Neural cell (in vitro differentiated cells): ENCODE measurements around the gene TMCC1. TPM values are rescaled to one million over a fixed set of nuclear protein-coding genes. Genes with fewer than 3 reads are reported as not detected.

Experiments
- H2AFZ ChIP-seq: fragments of 200-600, 300-800 bp; sonication (generic), shearing (Covaris generic); 2 replicates; pipeline ENCODE4 v1.6.0; 2014; ENCODE audit warnings: low read depth, mild to moderate bottlenecking, antibody characterized with exemption, low read length, moderate library complexity
- H3F3A ChIP-seq: fragments of 200-600 bp; shearing (Covaris generic); 2 replicates; pipeline ENCODE4 v1.6.1; 2016; ENCODE audit warnings: mild to moderate bottlenecking, moderate library complexity, mixed read lengths, antibody characterized with exemption, low read length; ENCODE audit not compliant: insufficient read depth, poor library complexity, severe bottlenecking
- H3K27ac ChIP-seq: fragments of 200-600, 300-800 bp; sonication (generic), shearing (Covaris generic); 2 replicates; pipeline ENCODE4 v1.5.1; 2014; ENCODE audit warnings: mild to moderate bottlenecking, low read length, moderate library complexity
- H3K27me3 ChIP-seq: fragments of 300-800, 200-600 bp; sonication (generic), shearing (Covaris generic); 2 replicates; pipeline ENCODE4 v1.6.0; 2014; ENCODE audit warnings: mild to moderate bottlenecking, low read depth, low read length, moderate library complexity; ENCODE audit not compliant: insufficient read depth
- H3K36me3 ChIP-seq: fragments of 300-800, 200-600 bp; sonication (generic), shearing (Covaris generic); 2 replicates; pipeline ENCODE4 v1.5.1; 2014; ENCODE audit warnings: mild to moderate bottlenecking, antibody characterized with exemption, low read length, moderate library complexity; ENCODE audit not compliant: insufficient read depth
- H3K4me2 ChIP-seq: fragments of 300-800, 200-600 bp; sonication (generic), shearing (Covaris generic); 2 replicates; pipeline ENCODE4 v1.6.0; 2014; ENCODE audit warnings: mild to moderate bottlenecking, low read length
- H3K4me3 ChIP-seq: fragments of 300-800, 200-600 bp; sonication (generic), shearing (Covaris generic); 2 replicates; pipeline ENCODE4 v1.5.1; 2014; ENCODE audit warnings: mild to moderate bottlenecking, low read length, moderate library complexity
- H3K79me2 ChIP-seq: fragments of 200-600 bp; shearing (Covaris generic); replicated peaks from 2 replicates; pipeline ENCODE4 v1.6.0; 2014; ENCODE audit warnings: mild to moderate bottlenecking, low read length, moderate library complexity; ENCODE audit not compliant: insufficient read depth
- H3K9ac ChIP-seq: fragments of 300-800, 200-600 bp; sonication (generic), shearing (Covaris generic); 2 replicates; pipeline ENCODE4 v1.6.1; 2016; ENCODE audit warnings: mild to moderate bottlenecking, low read length, mixed read lengths
- H3K9me2 ChIP-seq: fragments of 200-600 bp; shearing (Covaris generic); 2 replicates; pipeline ENCODE4 v1.6.1; 2016; ENCODE audit warnings: mild to moderate bottlenecking, low read length, mixed read lengths; ENCODE audit not compliant: insufficient read depth
- H3K9me3 ChIP-seq: fragments of 200-600, 300-800 bp; sonication (generic), shearing (Covaris generic); 2 replicates; pipeline ENCODE4 v1.6.1; 2016; ENCODE audit warnings: mild to moderate bottlenecking, mixed run types, low read length, moderate library complexity, mixed read lengths
- H4K20me1 ChIP-seq: fragments of 200-600 bp; shearing (Covaris generic); 2 replicates; pipeline ENCODE4 v1.6.1; 2016; ENCODE audit warnings: mild to moderate bottlenecking, mixed run types; ENCODE audit not compliant: insufficient read depth
- EP300 ChIP-seq: fragments of 450-650 bp; conservative IDR thresholded peaks from 2 replicates; pipeline ENCODE4 v1.6.1; 2014; ENCODE audit warnings: antibody characterized with exemption, mild to moderate bottlenecking, moderate library complexity; ENCODE audit not compliant: poor library complexity, severe bottlenecking
- EZH2 ChIP-seq: fragments of 200-600, 300-800 bp; shearing (Covaris generic), sonication (generic); IDR thresholded peaks from 2 replicates; pipeline ENCODE4 v1.6.1; 2014; ENCODE audit warnings: antibody characterized with exemption, low read length, borderline replicate concordance, mild to moderate bottlenecking; ENCODE audit not compliant: insufficient read depth, poor library complexity, severe bottlenecking
- MXI1 ChIP-seq: fragments of 450-650 bp; conservative IDR thresholded peaks from 2 replicates; pipeline ENCODE4 v1.6.1; 2014; ENCODE audit warnings: antibody characterized with exemption, mild to moderate bottlenecking; ENCODE audit not compliant: poor library complexity, severe bottlenecking
- POLR2AphosphoS5 ChIP-seq: IDR thresholded peaks from 2 replicates; pipeline ENCODE4 v1.6.1; 2012
- RAD21 ChIP-seq: fragments of 450-650 bp; conservative IDR thresholded peaks from 2 replicates; pipeline ENCODE4 v1.6.1; 2014; ENCODE audit warnings: antibody characterized with exemption, mild to moderate bottlenecking, moderate library complexity
- SMC3 ChIP-seq: fragments of 450-650 bp; conservative IDR thresholded peaks from 2 replicates; pipeline ENCODE4 v1.6.1; 2014; ENCODE audit warnings: antibody characterized with exemption, mild to moderate bottlenecking, moderate library complexity; ENCODE audit not compliant: poor library complexity
- TAF1 ChIP-seq: IDR thresholded peaks from 2 replicates; pipeline ENCODE4 v1.6.1; 2012; ENCODE audit warnings: low read depth
- polyA plus RNA-seq: library from polyadenylated mRNA; depleted of rRNA; stranded (reverse); fragments of >200 nt; gene quantifications from 2 replicates; pipeline ENCODE4 v1.2.3, GENCODE V29; 2014
- TF ChIP-seq, protein P1 (sequence below): IDR thresholded peaks from 2 replicates; pipeline ENCODE4 v1.6.1; 2012; ENCODE audit warnings: borderline replicate concordance
- TF ChIP-seq, protein P2 (sequence below): fragments of 450-650 bp; IDR thresholded peaks from 2 replicates; pipeline ENCODE4 v1.5.1; 2014; ENCODE audit warnings: antibody characterized with exemption, mild to moderate bottlenecking, moderate library complexity; ENCODE audit not compliant: poor library complexity, severe bottlenecking

Gene TMCC1
- polyA plus RNA-seq, 1 donor from 2014 or later, result 25.0 TPM

DNA sequence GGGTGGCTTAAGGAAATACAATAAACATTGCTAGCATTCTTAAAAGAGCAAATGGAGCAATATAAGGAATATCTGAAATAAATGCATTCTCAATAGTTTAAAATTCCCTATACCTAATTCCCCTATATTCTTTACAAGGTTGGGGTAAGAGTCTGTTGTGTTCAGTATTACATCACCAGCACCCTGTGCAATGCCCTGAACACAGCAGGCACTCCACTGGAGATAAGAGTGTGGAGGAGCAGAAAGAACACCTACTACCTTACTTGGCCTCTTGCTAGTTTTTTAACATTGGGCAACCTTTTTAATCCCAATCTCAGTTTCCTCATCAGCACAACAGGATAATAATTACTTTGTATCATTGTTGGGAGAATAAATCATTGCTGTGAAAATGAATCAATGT is 146.9 kb downstream of the TMCC1 start:
- no peaks in the 10 kb centered on the region for H3K9me2 ChIP-seq
- H3K4me3 ChIP-seq, result no peak overlapping the region
- no peaks in the 10 kb centered on the region for H3K36me3 ChIP-seq
- peaks cover 4% of the 10 kb centered on the region for H4K20me1 ChIP-seq
- no peak for TF ChIP-seq EP300
- TF ChIP-seq POLR2AphosphoS5, result no peak
- no peak for TF ChIP-seq RAD21
- TF ChIP-seq, protein P1, sequence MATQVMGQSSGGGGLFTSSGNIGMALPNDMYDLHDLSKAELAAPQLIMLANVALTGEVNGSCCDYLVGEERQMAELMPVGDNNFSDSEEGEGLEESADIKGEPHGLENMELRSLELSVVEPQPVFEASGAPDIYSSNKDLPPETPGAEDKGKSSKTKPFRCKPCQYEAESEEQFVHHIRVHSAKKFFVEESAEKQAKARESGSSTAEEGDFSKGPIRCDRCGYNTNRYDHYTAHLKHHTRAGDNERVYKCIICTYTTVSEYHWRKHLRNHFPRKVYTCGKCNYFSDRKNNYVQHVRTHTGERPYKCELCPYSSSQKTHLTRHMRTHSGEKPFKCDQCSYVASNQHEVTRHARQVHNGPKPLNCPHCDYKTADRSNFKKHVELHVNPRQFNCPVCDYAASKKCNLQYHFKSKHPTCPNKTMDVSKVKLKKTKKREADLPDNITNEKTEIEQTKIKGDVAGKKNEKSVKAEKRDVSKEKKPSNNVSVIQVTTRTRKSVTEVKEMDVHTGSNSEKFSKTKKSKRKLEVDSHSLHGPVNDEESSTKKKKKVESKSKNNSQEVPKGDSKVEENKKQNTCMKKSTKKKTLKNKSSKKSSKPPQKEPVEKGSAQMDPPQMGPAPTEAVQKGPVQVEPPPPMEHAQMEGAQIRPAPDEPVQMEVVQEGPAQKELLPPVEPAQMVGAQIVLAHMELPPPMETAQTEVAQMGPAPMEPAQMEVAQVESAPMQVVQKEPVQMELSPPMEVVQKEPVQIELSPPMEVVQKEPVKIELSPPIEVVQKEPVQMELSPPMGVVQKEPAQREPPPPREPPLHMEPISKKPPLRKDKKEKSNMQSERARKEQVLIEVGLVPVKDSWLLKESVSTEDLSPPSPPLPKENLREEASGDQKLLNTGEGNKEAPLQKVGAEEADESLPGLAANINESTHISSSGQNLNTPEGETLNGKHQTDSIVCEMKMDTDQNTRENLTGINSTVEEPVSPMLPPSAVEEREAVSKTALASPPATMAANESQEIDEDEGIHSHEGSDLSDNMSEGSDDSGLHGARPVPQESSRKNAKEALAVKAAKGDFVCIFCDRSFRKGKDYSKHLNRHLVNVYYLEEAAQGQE, result no peak
- TF ChIP-seq, protein P2, sequence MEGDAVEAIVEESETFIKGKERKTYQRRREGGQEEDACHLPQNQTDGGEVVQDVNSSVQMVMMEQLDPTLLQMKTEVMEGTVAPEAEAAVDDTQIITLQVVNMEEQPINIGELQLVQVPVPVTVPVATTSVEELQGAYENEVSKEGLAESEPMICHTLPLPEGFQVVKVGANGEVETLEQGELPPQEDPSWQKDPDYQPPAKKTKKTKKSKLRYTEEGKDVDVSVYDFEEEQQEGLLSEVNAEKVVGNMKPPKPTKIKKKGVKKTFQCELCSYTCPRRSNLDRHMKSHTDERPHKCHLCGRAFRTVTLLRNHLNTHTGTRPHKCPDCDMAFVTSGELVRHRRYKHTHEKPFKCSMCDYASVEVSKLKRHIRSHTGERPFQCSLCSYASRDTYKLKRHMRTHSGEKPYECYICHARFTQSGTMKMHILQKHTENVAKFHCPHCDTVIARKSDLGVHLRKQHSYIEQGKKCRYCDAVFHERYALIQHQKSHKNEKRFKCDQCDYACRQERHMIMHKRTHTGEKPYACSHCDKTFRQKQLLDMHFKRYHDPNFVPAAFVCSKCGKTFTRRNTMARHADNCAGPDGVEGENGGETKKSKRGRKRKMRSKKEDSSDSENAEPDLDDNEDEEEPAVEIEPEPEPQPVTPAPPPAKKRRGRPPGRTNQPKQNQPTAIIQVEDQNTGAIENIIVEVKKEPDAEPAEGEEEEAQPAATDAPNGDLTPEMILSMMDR, result no peak
- no peak for TF ChIP-seq MXI1
- no peak for TF ChIP-seq EZH2
- no peak for TF ChIP-seq SMC3
- no peak for TF ChIP-seq TAF1
- no peaks in the 10 kb centered on the region for H3K9me3 ChIP-seq
- no peaks in the 10 kb centered on the region for H3K27me3 ChIP-seq
- no peak overlapping the region for H3K9ac ChIP-seq
- H3K27ac ChIP-seq, result no peak overlapping the region
- H2AFZ ChIP-seq, result no peak overlapping the region
- H3F3A ChIP-seq, result no peaks in the 10 kb centered on the region
- H3K4me2 ChIP-seq, result no peak overlapping the region
- peaks cover 10% of the 10 kb centered on the region for H3K79me2 ChIP-seq

DNA sequence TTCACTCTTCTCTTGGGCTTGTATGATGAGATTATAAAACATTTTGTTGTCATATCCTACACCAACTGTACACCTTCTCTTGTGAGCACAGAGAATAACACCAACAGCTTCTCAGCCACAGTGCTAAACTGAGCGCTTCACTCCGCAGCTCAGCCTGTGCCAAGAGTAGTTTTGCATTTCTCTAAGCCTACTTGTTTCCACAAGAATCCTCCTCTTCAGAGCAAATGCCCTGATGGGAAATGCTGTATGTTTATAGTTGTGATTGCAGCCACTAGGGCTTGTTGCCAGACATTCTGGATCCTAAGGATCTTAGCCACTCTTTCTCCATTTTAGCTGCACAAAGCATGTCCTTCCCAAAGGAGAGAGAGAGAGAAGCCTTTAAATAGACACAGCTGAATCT is 148.3 kb downstream of the TMCC1 start:
- Histone ChIP-seq H3K9ac (no peak overlapping the region), H4K20me1 (peaks cover 4% of the 10 kb centered on the region), H3K36me3 (no peaks in the 10 kb centered on the region), H3K9me3 (no peaks in the 10 kb centered on the region), H3K9me2 (no peaks in the 10 kb centered on the region), H3K27me3 (no peaks in the 10 kb centered on the region), H3F3A (no peaks in the 10 kb centered on the region), H3K4me2 (no peak overlapping the region), H2AFZ (no peak overlapping the region), H3K27ac (no peak overlapping the region), H3K4me3 (no peak overlapping the region), H3K79me2 (peaks cover 15% of the 10 kb centered on the region)
- TF ChIP-seq MXI1, result no peak
- TF ChIP-seq EP300, result no peak
- TF ChIP-seq, protein P2, result no peak
- TF ChIP-seq RAD21, result no peak
- TF ChIP-seq TAF1, result no peak
- TF ChIP-seq EZH2, result no peak
- TF ChIP-seq POLR2AphosphoS5, result no peak
- TF ChIP-seq SMC3, result no peak
- TF ChIP-seq, protein P1, result no peak
